PFSK-1 (cell line): ENCODE measurements around the gene VPREB1.

Experiments used
- POLR2AphosphoS5 ChIP-seq: IDR thresholded peaks from 2 replicates; pipeline ENCODE4 v1.6.1; 2012; ENCODE audit warnings: low read depth, mild to moderate bottlenecking, control low read depth, low read length, moderate library complexity
- TF ChIP-seq, protein P1 (sequence below), 2 experiments: IDR thresholded peaks; 2 replicates each; pipeline versions ENCODE4 v1.6.1 to v1.8.0; 2011 to 2012; ENCODE audit warnings: low read depth in 2 of 2, low read length in 2 of 2, control low read depth in 1 of 2, inconsistent platforms in 1 of 2, mild to moderate bottlenecking in 1 of 2, moderate library complexity in 1 of 2; ENCODE audit not compliant: insufficient read depth in 1 of 2

GRCh38 chr22:22210375-22210774, 34.2 kb upstream of the VPREB1 start:
- TF ChIP-seq POLR2AphosphoS5: no peak
- TF ChIP-seq, protein P1, sequence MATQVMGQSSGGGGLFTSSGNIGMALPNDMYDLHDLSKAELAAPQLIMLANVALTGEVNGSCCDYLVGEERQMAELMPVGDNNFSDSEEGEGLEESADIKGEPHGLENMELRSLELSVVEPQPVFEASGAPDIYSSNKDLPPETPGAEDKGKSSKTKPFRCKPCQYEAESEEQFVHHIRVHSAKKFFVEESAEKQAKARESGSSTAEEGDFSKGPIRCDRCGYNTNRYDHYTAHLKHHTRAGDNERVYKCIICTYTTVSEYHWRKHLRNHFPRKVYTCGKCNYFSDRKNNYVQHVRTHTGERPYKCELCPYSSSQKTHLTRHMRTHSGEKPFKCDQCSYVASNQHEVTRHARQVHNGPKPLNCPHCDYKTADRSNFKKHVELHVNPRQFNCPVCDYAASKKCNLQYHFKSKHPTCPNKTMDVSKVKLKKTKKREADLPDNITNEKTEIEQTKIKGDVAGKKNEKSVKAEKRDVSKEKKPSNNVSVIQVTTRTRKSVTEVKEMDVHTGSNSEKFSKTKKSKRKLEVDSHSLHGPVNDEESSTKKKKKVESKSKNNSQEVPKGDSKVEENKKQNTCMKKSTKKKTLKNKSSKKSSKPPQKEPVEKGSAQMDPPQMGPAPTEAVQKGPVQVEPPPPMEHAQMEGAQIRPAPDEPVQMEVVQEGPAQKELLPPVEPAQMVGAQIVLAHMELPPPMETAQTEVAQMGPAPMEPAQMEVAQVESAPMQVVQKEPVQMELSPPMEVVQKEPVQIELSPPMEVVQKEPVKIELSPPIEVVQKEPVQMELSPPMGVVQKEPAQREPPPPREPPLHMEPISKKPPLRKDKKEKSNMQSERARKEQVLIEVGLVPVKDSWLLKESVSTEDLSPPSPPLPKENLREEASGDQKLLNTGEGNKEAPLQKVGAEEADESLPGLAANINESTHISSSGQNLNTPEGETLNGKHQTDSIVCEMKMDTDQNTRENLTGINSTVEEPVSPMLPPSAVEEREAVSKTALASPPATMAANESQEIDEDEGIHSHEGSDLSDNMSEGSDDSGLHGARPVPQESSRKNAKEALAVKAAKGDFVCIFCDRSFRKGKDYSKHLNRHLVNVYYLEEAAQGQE (IDR thresholded peaks at IDR 0.05; ENCODE audit: insufficient read depth in 1 of 2, low read depth in 2 of 2, low read length in 2 of 2): no peak
